HepG2 (cell line): ENCODE data around the gene DEDD2. TPM values are rescaled to one million over a fixed set of nuclear protein-coding genes. Genes with fewer than 3 reads are reported as not detected.
A peak's percentile ranks its signal among the peaks of the same experiment; 100 is the strongest.

Source experiments
- ATAC-seq: fragments of 200-7000 bp; cut with Tn5 transposase; 3 replicates; pipeline ENCODE4 v1.9.1; 2020; ENCODE audit warnings: mild to moderate bottlenecking, moderate library complexity
- BruUV-seq: library from RNA; stranded (reverse); fragments of 400-500 nt; replicated peaks from 2 replicates; lab custom pipeline; 2021; lab: Mats Ljungman, UMichigan
- CTCF ChIA-PET: fragments of 300-600 bp; formaldehyde crosslinking; extraction: SDS; loops from one replicate; lab custom pipeline; 2021; ENCODE audit warnings: low total read pairs, inconsistent platforms, low intra/inter-chr PET ratio; lab: Yijun Ruan, JAX
- POLR2A ChIA-PET: fragments of 350-600 bp; sonication (Branson Sonifier 250); formaldehyde crosslinking; loops from one replicate; lab custom pipeline; 2020; ENCODE audit warnings: antibody characterized with exemption, inconsistent platforms; lab: Yijun Ruan, JAX
- DNase-seq: peaks from one replicate; pipeline ENCODE4 v3.0.0-alpha.2; 2015; ENCODE audit warnings: low spot score
- FAIRE-seq: peaks from 3 replicates; lab custom pipeline; 2011; peaks lifted over from hg19 to GRCh38; lab: Jason Lieb, UNC
- H2AFZ ChIP-seq: one replicate; pipeline ENCODE4 v1.6.1; 2011; ENCODE audit warnings: low read length, inconsistent platforms
- H3K27ac ChIP-seq: fragments of 300-600 bp; 3 replicates; pipeline ENCODE4 v1.8.0; 2011; ENCODE audit warnings: mixed run types, mild to moderate bottlenecking, mixed read lengths, low read length, inconsistent platforms; ENCODE audit not compliant: insufficient read depth; ENCODE audit errors: extremely low read length
- H3K27me3 ChIP-seq, 2 experiments: fragments of 200-600 bp in 1 of 2; 2 replicates in 1 of 2; 3 replicates in 1 of 2; pipeline versions ENCODE4 v1.6.0 to v1.8.0; 2011; ENCODE audit warnings: low read length in 2 of 2, mild to moderate bottlenecking in 2 of 2, moderate library complexity in 2 of 2, inconsistent platforms in 1 of 2; ENCODE audit not compliant: insufficient read depth in 2 of 2, control insufficient read depth in 1 of 2
- H3K36me3 ChIP-seq, 2 experiments: fragments of 200-600 bp in 1 of 2; replicated peaks in 1 of 2; 2 replicates in 1 of 2; 3 replicates in 1 of 2; pipeline versions ENCODE4 v1.5.1 to v1.8.0; 2011; ENCODE audit warnings: low read length in 2 of 2, inconsistent platforms in 1 of 2; ENCODE audit not compliant: insufficient read depth in 2 of 2, control insufficient read depth in 1 of 2
- H3K4me1 ChIP-seq: 2 replicates; pipeline ENCODE4 v1.5.1; 2012; ENCODE audit warnings: low read length, inconsistent platforms; ENCODE audit not compliant: insufficient read depth
- H3K4me2 ChIP-seq: 2 replicates; pipeline ENCODE4 v1.6.0; 2011; ENCODE audit warnings: low read depth, low read length, inconsistent platforms
- H3K4me3 ChIP-seq, 3 experiments: fragments of 200-600 bp in 1 of 3; sonication (generic), shearing (Covaris generic) in 1 of 3; replicated peaks in 1 of 3; 2 replicates each; pipeline ENCODE4 v1.5.1; 2011 to 2016; ENCODE audit warnings: low read length in 3 of 3, inconsistent platforms in 2 of 3, low read depth in 2 of 3, mild to moderate bottlenecking in 2 of 3, control low read depth in 1 of 3, mixed read lengths in 1 of 3; ENCODE audit not compliant: insufficient read depth in 1 of 3
- H3K79me2 ChIP-seq: one replicate; pipeline ENCODE4 v1.6.1; 2011; ENCODE audit warnings: low read length, inconsistent platforms; ENCODE audit not compliant: insufficient read depth
- H3K9ac ChIP-seq: 2 replicates; pipeline ENCODE4 v1.6.0; 2011; ENCODE audit warnings: mild to moderate bottlenecking, low read depth, low read length, inconsistent platforms; ENCODE audit not compliant: insufficient read depth
- H3K9me3 ChIP-seq: 2 replicates; pipeline ENCODE4 v1.5.1; 2012; ENCODE audit warnings: mild to moderate bottlenecking, low read length
- H4K20me1 ChIP-seq: 2 replicates; pipeline ENCODE4 v1.6.0; 2011; ENCODE audit warnings: inconsistent platforms, mild to moderate bottlenecking, low read length, moderate library complexity; ENCODE audit not compliant: insufficient read depth
- AGO2 ChIP-seq: fragments of 200-400 bp; formaldehyde crosslinking; optimal IDR thresholded peaks from 2 replicates; pipeline ENCODE3; 2017; ENCODE audit warnings: mild to moderate bottlenecking, low read depth, low read length, moderate library complexity
- ATAD3A ChIP-seq: sonication (generic); formaldehyde crosslinking; IDR thresholded peaks from 2 replicates; pipeline ENCODE4 v1.4.0; 2020; ENCODE audit warnings: missing genetic modification reagents
- EZH2 ChIP-seq: conservative IDR thresholded peaks from 2 replicates; pipeline ENCODE4 v1.6.1; 2012; ENCODE audit warnings: mild to moderate bottlenecking, low read depth, low read length, moderate library complexity
- MIER3 ChIP-seq: IDR thresholded peaks from 2 replicates; pipeline ENCODE4 v1.6.1; 2016; ENCODE audit warnings: missing compliant biosample characterization, borderline replicate concordance
- NBN ChIP-seq: fragments of 450-650 bp; conservative IDR thresholded peaks from 2 replicates; pipeline ENCODE4 v1.6.1; 2017
- RBFOX2 ChIP-seq: fragments of 200-400 bp; formaldehyde crosslinking; IDR thresholded peaks from 2 replicates; pipeline ENCODE4 v1.6.1; 2017; ENCODE audit warnings: low read depth, mild to moderate bottlenecking, low read length
- RBM22 ChIP-seq: fragments of 200-400 bp; formaldehyde crosslinking; optimal IDR thresholded peaks from 2 replicates; pipeline ENCODE3; 2017; ENCODE audit warnings: mild to moderate bottlenecking, low read length, moderate library complexity
- WGBS: methylation state at CpG from one replicate; pipeline ENCODE4 v1.1.6; 2017; ENCODE audit warnings: low lambda C conversion rate; 5-methylcytosine and 5-hydroxymethylcytosine counted together
- in situ Hi-C: cut with HindIII; loops from 2 replicates; pipeline ENCODE4 v1.10.0; 2017; ENCODE audit warnings: low pct_unique_long_range_greater_than_20kb; ENCODE audit not compliant: extremely low pct_ligation_motif_present
- intact Hi-C: fragments of 100-400 bp; cut with micrococcal nuclease; formaldehyde crosslinking; loops from one replicate; pipeline ENCODE4 v1.10.0; 2022; ENCODE audit not compliant: unreplicated experiment
- polyA plus RNA-seq, 8 experiments: library from polyadenylated mRNA; depleted of rRNA in 3 of 8; stranded (reverse) in 7 of 8; unstranded in 1 of 8; fragments of >200 nt; fragmentation: Illumina TruSeq in 4 of 8; extraction: Trizol in 4 of 8; gene quantifications; 2 replicates each; pipeline versions ENCODE4 v1.2.1 to v1.2.3, GENCODE V29; 2011 to 2016; ENCODE audit warnings: low read depth in 4 of 8, missing spikeins in 1 of 8, mixed read lengths in 1 of 8; ENCODE audit not compliant: insufficient read depth in 1 of 8
- total RNA-seq, 5 experiments: library from RNA; depleted of rRNA; stranded (reverse); fragments of >200 nt; fragmentation: Illumina TruSeq; extraction: Trizol; gene quantifications; 2 replicates each; pipeline ENCODE4 v1.2.3, GENCODE V29; 2016; ENCODE audit warnings: low read depth in 1 of 5

DEDD2 gene
- total and polyA plus RNA-seq, 2 of the 13 experiments (the other 11 are each of a cell fraction or from before 2014, with no cell fraction given): 19.2 to 24.7 TPM

- FAIRE-seq: no peak
- TF ChIP-seq RBM22 (peak; percentile 87), NBN (no peak), RBFOX2 (0 out of 2 replicates have a peak, but pooled peaks have one; percentile 22), EZH2 (no peak), ATAD3A (CRISPR knock-in tag) (no peak)
Measured at GRCh38 chr19:42229301-42229854, 11.9 kb upstream of the DEDD2 start.

GRCh38 chr19:42228641-42229040, 11.2 kb upstream of the DEDD2 start:
- in situ Hi-C loops (no loop called here), intact Hi-C loops (no loop called here)
- Histone ChIP-seq H3K4me2 (no peak overlapping the region), H3K27ac (no peak overlapping the region), H3K36me3 (peaks cover 29 to 64% of the 10 kb centered on the region in 2 experiments), H4K20me1 (peaks cover 6% of the 10 kb centered on the region; the same call in 1 of the 2 replicates), H3K79me2 (peaks cover 5% of the 10 kb centered on the region), H3K9ac (no peak overlapping the region)
- FAIRE-seq: no peak
- WGBS: 90% methylated on average over 4 of the region's 4 CpGs
- CTCF ChIA-PET: no interaction called here
- no TSS peak for BruUV-seq
- TF ChIP-seq MIER3 (CRISPR knock-in tag) (no peak), AGO2 (peak; percentile 14)
- TF ChIP-seq, all 625 proteins: peak for 1
- no peak for DNase-seq
- Histone ChIP-seq H2AFZ (no peak overlapping the region), H3K4me1 (peaks cover 29% of the 10 kb centered on the region), H3K4me3 (no peak overlapping the region), H3K9me3 (no peaks in the 10 kb centered on the region), H3K27me3 (no peaks in the 10 kb centered on the region)
- ATAC-seq: no peak; the same call in 2 of the 3 replicates
- POLR2A ChIA-PET: interaction anchor here (1.6 to 3.0 kb wide), 2 partner anchors 11 to 14 kb away, joined by 3 to 13 read pairs; partner anchors contain the start of gene GSK3A

More at GRCh38 chr19:42229301-42229854, 11.9 kb upstream of the DEDD2 start:
- H3K4me2 ChIP-seq: no peak overlapping the region
- peaks cover 6% of the 10 kb centered on the region; the same call in 1 of the 2 replicates for H4K20me1 ChIP-seq
- WGBS: 92% methylated on average over 4 of the region's 4 CpGs
- POLR2A ChIA-PET: interaction anchor here (1.1 to 3.0 kb wide), 3 partner anchors 10 to 18 kb away, joined by 3 to 13 read pairs (median 3); partner anchors contain the start of gene GSK3A
- peaks cover 37% of the 10 kb centered on the region for H3K4me1 ChIP-seq
- DNase-seq (no peak), ATAC-seq (peak; percentile 31)
- H2AFZ ChIP-seq: no peak overlapping the region
- no peaks in the 10 kb centered on the region for H3K9me3 ChIP-seq
- no peaks in the 10 kb centered on the region for H3K27me3 ChIP-seq
- no peak overlapping the region for H3K9ac ChIP-seq
- intact Hi-C loops: no loop called here
- H3K79me2 ChIP-seq: peaks cover 3% of the 10 kb centered on the region
- BruUV-seq: no TSS peak
- no peak overlapping the region for H3K4me3 ChIP-seq
- in situ Hi-C loops: no loop called here
- CTCF ChIA-PET: interaction anchor here (0.8 kb wide), 1 partner anchor 61 kb away, joined by 3 read pairs; no protein-coding TSS in a partner anchor
- H3K27ac ChIP-seq: no peak overlapping the region
- peaks cover 30 to 68% of the 10 kb centered on the region in 2 experiments for H3K36me3 ChIP-seq
